Measurements from ENCODE around the gene TMEM198.

DNA sequence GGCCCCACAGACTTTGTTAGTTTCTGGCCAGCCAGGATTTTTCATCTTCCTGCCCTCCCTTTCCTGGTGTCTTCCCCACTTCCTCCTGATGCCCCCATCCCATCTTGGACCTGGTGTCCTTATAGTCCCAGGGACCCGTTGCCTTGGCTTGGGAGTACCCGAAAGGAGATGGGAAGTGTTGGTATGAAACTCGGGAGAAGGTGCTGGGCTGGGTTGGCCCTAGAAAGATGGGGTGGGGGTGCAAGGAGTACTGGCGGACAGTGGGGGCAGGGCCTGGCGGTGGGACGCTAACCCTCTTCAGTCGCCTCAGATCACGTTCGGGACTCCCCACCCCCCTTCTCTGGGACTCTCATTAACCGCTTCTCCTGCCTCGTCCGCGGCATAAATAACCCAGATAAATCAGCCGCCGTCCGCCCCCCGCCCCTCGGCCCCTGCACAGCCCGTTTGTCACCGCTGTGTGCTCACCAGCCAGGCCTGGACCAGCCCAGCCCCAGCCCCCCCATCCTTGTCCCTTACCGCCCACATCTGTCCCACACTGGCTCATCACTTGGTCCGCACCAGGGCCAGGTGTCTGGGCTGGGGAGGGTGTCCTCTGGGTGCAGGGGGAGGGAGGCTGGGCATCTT is 33.2 kb upstream of the TMEM198 start:
- TF ChIP-seq, protein P1, sequence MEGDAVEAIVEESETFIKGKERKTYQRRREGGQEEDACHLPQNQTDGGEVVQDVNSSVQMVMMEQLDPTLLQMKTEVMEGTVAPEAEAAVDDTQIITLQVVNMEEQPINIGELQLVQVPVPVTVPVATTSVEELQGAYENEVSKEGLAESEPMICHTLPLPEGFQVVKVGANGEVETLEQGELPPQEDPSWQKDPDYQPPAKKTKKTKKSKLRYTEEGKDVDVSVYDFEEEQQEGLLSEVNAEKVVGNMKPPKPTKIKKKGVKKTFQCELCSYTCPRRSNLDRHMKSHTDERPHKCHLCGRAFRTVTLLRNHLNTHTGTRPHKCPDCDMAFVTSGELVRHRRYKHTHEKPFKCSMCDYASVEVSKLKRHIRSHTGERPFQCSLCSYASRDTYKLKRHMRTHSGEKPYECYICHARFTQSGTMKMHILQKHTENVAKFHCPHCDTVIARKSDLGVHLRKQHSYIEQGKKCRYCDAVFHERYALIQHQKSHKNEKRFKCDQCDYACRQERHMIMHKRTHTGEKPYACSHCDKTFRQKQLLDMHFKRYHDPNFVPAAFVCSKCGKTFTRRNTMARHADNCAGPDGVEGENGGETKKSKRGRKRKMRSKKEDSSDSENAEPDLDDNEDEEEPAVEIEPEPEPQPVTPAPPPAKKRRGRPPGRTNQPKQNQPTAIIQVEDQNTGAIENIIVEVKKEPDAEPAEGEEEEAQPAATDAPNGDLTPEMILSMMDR (conservative IDR thresholded peaks at IDR 0.05; ENCODE audit: low read depth, low read length): no peak
- no peak for TF ChIP-seq POLR2A (IDR thresholded peaks at IDR 0.05; ENCODE audit: low read depth, low read length)
- TF ChIP-seq RFX5 (IDR thresholded peaks at IDR 0.05; ENCODE audit: low read depth, low read length): no peak
- TF ChIP-seq BHLHE40 (IDR thresholded peaks at IDR 0.05; ENCODE audit: low read depth, low read length): no peak
- TF ChIP-seq RAD21 (IDR thresholded peaks at IDR 0.05; ENCODE audit: low read length): no peak
- TF ChIP-seq, protein P2, sequence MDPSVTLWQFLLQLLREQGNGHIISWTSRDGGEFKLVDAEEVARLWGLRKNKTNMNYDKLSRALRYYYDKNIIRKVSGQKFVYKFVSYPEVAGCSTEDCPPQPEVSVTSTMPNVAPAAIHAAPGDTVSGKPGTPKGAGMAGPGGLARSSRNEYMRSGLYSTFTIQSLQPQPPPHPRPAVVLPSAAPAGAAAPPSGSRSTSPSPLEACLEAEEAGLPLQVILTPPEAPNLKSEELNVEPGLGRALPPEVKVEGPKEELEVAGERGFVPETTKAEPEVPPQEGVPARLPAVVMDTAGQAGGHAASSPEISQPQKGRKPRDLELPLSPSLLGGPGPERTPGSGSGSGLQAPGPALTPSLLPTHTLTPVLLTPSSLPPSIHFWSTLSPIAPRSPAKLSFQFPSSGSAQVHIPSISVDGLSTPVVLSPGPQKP (IDR thresholded peaks at IDR 0.05; ENCODE audit: borderline replicate concordance, low read depth, low read length): no peak
- TF ChIP-seq NFE2L2 (IDR thresholded peaks at IDR 0.05; ENCODE audit: low read depth, low read length): no peak
- no peak for TF ChIP-seq RCOR1 (IDR thresholded peaks at IDR 0.05; ENCODE audit: insufficient replicate concordance, low read length)
- TF ChIP-seq USF2 (IDR thresholded peaks at IDR 0.05; ENCODE audit: low read depth, low read length): no peak
- TF ChIP-seq SMC3 (IDR thresholded peaks at IDR 0.05; ENCODE audit: low read depth, low read length): no peak

All from IMR-90 (cell line).